Cardiac muscle cell (in vitro differentiated cells and primary cell): ENCODE measurements around the gene COL4A1. TPM values are rescaled to one million over a fixed set of nuclear protein-coding genes. Genes with fewer than 3 reads are reported as not detected.

Experiments
- DNase-seq, 2 donors: peaks; one replicate each; pipeline versions ENCODE4 v3.0.0 to v3.0.0-alpha.2; 2010 to 2017; ENCODE audit warnings: low read depth in 1 of 2, low spot score in 1 of 2
- H3K27ac ChIP-seq: fragments of 200-600 bp; sonication (generic); 2 replicates; pipeline ENCODE4 v1.5.1; 2016
- H3K27me3 ChIP-seq: fragments of 200-600 bp; sonication (generic); 2 replicates; pipeline ENCODE4 v1.6.0; 2016; ENCODE audit warnings: control low read depth
- H3K36me3 ChIP-seq: fragments of 200-600 bp; sonication (generic); 2 replicates; pipeline ENCODE4 v1.5.1; 2016; ENCODE audit warnings: control low read depth
- H3K4me1 ChIP-seq: fragments of 200-600 bp; sonication (generic); 2 replicates; pipeline ENCODE4 v1.8.1; 2017; ENCODE audit warnings: low read depth, mild to moderate bottlenecking, mixed run types
- H3K4me3 ChIP-seq: fragments of 200-600 bp; sonication (generic); 2 replicates; pipeline ENCODE4 v1.5.1; 2016; ENCODE audit warnings: mild to moderate bottlenecking
- H3K9me3 ChIP-seq: fragments of 200-600 bp; sonication (generic); 2 replicates; pipeline ENCODE4 v1.5.1; 2017; ENCODE audit warnings: low read depth, mild to moderate bottlenecking, control low read depth
- polyA plus RNA-seq: library from polyadenylated mRNA; unstranded; fragments of >200 nt; fragmentation: Nextera tagmentation; extraction: Ambion mirVana; gene quantifications from 2 replicates; pipeline ENCODE4 v1.2.1, GENCODE V29; 2016
- total RNA-seq: library from RNA; depleted of rRNA; stranded (reverse); fragments of >200 nt; gene quantifications from 2 replicates; pipeline ENCODE4 v1.2.3, GENCODE V29; 2016
- TF ChIP-seq, protein P1 (sequence below): IDR thresholded peaks from 2 replicates; pipeline ENCODE4 v1.5.1; 2012; ENCODE audit warnings: low read depth, mild to moderate bottlenecking, low read length

Gene COL4A1
- total and polyA plus RNA-seq, 2 experiments from 2014 or later = 73.9 to 171 TPM

DNA sequence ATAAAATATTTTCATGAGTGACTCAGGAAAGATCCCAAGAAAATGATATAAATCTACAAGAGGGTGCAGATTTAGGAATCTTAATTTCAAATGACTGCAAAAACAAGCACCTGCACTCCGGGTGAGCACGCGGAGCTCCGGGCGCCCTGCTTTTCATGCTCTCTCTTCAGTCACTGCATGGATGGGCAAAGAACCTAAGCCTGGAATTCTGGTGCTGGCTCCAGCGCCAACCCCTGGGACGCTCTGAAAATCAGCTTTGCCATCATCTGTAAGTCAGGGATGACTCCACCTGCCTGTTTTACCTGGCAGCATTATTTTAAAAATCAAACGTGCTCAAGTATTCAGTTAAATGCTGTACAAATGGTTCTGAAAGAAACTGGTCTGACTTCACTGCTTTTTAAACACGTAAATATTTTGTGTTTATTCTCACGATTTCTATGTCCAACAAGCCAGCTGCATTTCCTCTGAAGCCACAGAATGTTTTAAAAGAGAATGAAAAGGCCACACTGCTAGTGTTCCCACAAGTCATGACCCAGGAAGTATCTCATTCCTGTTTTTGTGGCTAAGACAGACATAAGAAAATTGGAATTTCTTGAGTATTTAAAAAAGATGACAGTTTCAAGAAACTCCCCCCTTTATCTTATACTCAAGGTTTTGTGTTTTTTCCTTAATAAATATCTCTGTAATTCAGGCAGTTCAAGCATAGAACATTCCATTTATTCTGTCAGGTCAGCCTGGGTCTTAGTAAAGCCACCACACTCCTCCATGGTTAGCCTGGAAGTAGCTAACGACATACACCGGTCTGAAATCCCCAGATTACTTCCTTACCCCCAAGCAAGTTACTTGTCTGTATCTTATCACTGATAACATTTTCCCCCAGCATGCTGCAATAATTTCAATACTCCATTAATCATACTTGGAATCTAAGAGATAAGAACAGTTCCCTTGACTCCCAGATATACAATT, 81.1 kb downstream of the COL4A1 start:
- H3K4me3 ChIP-seq = no peak overlapping the region
- peak in 1 of 2 donors; percentile 49 for DNase-seq
- H3K27me3 ChIP-seq = no peaks in the 10 kb centered on the region
- TF ChIP-seq, protein P1, sequence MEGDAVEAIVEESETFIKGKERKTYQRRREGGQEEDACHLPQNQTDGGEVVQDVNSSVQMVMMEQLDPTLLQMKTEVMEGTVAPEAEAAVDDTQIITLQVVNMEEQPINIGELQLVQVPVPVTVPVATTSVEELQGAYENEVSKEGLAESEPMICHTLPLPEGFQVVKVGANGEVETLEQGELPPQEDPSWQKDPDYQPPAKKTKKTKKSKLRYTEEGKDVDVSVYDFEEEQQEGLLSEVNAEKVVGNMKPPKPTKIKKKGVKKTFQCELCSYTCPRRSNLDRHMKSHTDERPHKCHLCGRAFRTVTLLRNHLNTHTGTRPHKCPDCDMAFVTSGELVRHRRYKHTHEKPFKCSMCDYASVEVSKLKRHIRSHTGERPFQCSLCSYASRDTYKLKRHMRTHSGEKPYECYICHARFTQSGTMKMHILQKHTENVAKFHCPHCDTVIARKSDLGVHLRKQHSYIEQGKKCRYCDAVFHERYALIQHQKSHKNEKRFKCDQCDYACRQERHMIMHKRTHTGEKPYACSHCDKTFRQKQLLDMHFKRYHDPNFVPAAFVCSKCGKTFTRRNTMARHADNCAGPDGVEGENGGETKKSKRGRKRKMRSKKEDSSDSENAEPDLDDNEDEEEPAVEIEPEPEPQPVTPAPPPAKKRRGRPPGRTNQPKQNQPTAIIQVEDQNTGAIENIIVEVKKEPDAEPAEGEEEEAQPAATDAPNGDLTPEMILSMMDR = no peak
- peaks cover 8% of the 10 kb centered on the region for H3K4me1 ChIP-seq
- no peaks in the 10 kb centered on the region for H3K9me3 ChIP-seq
- no peaks in the 10 kb centered on the region for H3K36me3 ChIP-seq
- no peak overlapping the region for H3K27ac ChIP-seq

DNA sequence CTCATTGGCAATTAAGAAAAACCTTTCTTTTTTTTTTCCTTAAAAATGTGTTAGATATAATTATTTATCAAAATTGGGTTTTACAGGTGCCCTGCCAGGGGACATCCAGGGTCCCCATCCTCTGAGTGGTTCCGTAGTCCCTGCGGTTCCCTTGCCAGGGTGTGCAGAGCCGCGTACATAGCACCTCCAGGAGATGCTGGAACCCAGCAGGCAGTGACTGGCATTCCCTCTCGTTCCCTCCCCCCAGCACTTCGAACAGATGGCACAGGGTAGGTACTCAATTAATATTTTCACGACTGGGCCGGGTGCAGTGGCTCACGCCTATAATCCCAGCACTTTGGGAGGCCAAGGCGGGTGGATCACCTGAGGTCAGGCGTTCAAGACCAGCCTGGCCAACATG, 82.0 kb downstream of the COL4A1 start:
- TF ChIP-seq, protein P1 = no peak
- no peak overlapping the region for H3K27ac ChIP-seq
- no peak for DNase-seq

DNA sequence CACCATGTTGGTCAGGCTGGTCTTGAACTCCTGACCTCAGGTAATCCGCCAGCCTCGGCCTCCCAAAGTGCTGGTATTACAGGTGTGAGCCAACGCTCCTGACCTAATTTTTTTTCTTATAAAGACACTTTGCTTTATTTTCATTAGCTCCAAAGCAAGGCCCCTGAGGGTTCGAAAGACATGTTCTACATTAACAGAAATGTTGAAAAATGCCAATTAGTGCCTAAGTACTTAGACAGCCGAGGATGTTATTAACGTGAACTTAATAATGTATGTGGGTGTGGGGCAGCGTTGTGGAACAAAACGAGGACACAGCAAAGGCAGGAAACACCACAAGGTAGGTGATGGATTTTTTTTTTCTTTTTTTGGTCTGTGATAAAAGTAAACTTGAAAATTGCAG, 82.4 kb downstream of the COL4A1 start:
- Histone ChIP-seq H3K27ac (no peak overlapping the region), H3K9me3 (no peaks in the 10 kb centered on the region)

More for the DNA sequence above, 82.0 kb downstream of the COL4A1 start:
- Histone ChIP-seq H3K9me3 (no peaks in the 10 kb centered on the region), H3K4me1 (peaks cover 8% of the 10 kb centered on the region), H3K4me3 (no peak overlapping the region), H3K27me3 (no peaks in the 10 kb centered on the region), H3K36me3 (no peaks in the 10 kb centered on the region)

DNA sequence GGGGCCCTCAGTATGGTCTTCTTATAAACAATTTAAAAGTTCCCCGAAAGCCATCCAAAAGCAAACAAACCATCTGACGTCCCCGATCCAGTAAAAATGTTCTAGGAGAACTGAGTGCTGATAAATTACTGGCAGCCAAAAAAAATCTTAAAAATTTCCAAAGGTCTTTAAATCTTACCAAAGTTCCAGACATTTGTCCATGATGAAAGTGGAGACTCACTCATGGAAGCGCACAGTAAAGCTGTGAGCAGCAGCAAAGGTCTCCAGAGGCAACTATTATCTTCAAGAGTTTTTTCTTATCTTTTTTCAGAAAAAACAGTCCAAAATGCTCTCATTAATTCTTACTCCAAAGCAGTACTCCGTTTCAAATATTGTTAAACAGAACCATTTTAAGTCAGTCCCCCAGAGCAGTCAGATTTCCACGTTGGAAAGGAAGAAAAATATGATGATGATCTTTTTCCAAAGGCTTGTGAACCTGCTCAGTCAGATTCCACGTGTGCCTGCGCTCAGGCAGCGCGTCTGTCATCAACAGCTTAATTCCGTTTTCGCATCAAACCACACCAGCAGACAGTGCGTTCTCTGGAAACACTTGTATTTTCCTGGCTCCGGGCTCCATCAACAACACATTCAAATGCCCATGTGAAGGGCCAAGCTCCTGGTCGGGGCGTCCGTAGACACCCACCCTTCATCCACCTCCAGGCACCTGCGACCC, 85.4 kb downstream of the COL4A1 start:
- peak in 1 of 2 donors; percentile 45 for DNase-seq
- Histone ChIP-seq H3K4me1 (peaks cover 12% of the 10 kb centered on the region), H3K36me3 (no peaks in the 10 kb centered on the region), H3K9me3 (no peaks in the 10 kb centered on the region), H3K27me3 (no peaks in the 10 kb centered on the region), H3K27ac (peak overlapping the region; percentile 59), H3K4me3 (no peak overlapping the region)
- TF ChIP-seq, protein P1 = no peak

More for the DNA sequence above, 82.4 kb downstream of the COL4A1 start:
- no peak for DNase-seq
- Histone ChIP-seq H3K36me3 (no peaks in the 10 kb centered on the region), H3K4me3 (no peak overlapping the region), H3K4me1 (peaks cover 8% of the 10 kb centered on the region), H3K27me3 (no peaks in the 10 kb centered on the region)
- TF ChIP-seq, protein P1 = no peak

DNA sequence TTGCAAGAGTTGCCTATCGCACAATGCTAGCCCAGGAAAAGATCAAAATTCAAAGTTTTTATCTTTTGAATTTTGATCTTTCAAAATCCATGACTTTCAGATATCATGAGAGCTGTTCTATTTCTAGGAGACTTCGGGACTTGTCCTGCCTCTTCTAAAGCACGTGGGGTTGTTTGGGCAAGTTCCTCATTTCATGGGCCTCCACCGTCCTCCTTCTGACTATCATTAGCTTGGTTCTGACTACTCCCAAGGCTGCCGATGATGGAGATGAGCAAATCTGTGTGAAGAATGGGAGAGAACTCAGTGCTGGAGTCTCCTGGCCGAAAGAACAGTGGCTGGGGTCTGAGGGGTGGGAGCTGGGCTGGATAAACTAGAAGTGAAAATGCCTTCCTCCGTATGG, 86.5 kb downstream of the COL4A1 start:
- no peaks in the 10 kb centered on the region for H3K9me3 ChIP-seq

More for the DNA sequence above, 86.5 kb downstream of the COL4A1 start:
- Histone ChIP-seq H3K27me3 (no peaks in the 10 kb centered on the region), H3K36me3 (no peaks in the 10 kb centered on the region), H3K4me3 (no peak overlapping the region), H3K4me1 (peaks cover 20% of the 10 kb centered on the region), H3K27ac (no peak overlapping the region)
- TF ChIP-seq, protein P1 = no peak
- DNase-seq = no peak
